Transverse colon (tissue), 3 donors: Measurements from ENCODE around the gene FRMD3.

Source experiments
- POLR2A ChIP-seq: fragments of 450-650 bp; IDR thresholded peaks from one replicate; pipeline ENCODE4 v1.6.1; 2016; ENCODE audit warnings: antibody characterized with exemption, mild to moderate bottlenecking, moderate library complexity
- TF ChIP-seq, protein P1 (sequence below), 5 experiments: fragments of 200-600 bp in 3 of 5; fragments of 450-650 bp in 2 of 5; sonication (generic) in 3 of 5; IDR thresholded peaks; 1 replicate in 2 of 5; 2 replicates in 3 of 5; pipeline ENCODE4 v1.5.1; 2016 to 2017; ENCODE audit warnings: antibody characterized with exemption in 5 of 5, inconsistent platforms in 3 of 5, mild to moderate bottlenecking in 2 of 5, moderate library complexity in 1 of 5

DNA sequence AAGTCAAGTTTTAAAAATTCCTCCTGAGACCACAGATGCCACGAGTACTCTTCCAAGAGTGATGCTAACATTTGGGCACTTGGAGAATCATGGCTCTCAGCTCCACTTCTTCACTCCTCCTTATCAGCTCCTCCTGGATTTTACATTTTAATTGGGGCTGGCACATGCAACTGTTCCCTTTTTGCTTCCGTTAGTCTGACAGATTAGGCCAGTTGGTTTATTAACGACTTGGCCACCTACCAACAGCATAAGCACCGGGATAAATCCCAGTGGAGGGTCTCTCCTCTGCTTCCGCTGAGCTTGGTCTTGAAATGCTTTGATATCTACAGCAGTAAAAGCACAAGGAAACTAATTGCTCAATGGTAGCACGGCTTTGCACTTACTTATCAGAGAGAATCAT, 340.6 kb downstream of the FRMD3 start:
- TF ChIP-seq POLR2A, result no peak
- TF ChIP-seq, protein P1, sequence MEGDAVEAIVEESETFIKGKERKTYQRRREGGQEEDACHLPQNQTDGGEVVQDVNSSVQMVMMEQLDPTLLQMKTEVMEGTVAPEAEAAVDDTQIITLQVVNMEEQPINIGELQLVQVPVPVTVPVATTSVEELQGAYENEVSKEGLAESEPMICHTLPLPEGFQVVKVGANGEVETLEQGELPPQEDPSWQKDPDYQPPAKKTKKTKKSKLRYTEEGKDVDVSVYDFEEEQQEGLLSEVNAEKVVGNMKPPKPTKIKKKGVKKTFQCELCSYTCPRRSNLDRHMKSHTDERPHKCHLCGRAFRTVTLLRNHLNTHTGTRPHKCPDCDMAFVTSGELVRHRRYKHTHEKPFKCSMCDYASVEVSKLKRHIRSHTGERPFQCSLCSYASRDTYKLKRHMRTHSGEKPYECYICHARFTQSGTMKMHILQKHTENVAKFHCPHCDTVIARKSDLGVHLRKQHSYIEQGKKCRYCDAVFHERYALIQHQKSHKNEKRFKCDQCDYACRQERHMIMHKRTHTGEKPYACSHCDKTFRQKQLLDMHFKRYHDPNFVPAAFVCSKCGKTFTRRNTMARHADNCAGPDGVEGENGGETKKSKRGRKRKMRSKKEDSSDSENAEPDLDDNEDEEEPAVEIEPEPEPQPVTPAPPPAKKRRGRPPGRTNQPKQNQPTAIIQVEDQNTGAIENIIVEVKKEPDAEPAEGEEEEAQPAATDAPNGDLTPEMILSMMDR (IDR thresholded peaks at IDR 0.05), result no peak
